GM19193 (cell line): Measurements from ENCODE around the gene ARHGEF6.

Experiments
- POLR2A ChIP-seq: IDR thresholded peaks from 4 replicates; pipeline ENCODE4 v1.6.1; 2011; ENCODE audit not compliant: insufficient read depth, insufficient read length; ENCODE audit errors: extremely low read depth

ARHGEF6 gene

DNA sequence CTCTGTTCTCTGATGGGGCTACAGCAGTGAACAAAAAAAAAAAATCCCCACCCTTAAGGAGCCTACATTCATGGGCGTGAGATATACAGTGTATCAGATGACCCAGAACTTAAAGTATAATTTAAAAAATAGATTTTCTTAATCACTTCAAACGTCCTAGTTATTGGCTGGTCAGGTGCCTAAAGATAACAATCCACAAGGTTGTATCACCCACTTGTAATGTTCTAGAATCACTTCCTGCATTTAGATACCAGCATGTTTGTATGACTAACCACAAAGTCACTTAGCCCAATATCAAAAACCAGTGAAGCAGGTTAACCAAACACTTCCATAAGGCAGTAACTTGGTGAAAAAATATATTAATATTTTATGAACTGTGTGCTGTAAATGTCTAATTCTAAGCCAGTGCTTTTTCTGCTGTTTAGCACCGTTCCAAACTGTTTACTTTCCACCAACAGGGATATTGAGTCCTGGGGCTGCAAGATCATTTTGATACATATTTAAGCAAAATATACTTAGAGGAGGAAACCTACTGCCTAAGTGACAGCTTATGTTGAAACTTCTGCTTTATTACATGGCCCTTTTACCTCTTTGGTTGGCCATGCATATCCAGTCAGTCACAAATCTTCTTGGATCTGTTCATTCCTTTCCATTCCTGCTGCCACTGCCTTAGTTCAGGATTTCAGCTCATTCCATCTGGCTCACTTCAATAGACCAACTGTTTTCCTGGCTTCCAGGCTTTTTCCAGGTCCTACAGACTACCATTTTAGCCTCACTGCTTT, 89.5 kb downstream of the ARHGEF6 start:
- TF ChIP-seq POLR2A = no peak

DNA sequence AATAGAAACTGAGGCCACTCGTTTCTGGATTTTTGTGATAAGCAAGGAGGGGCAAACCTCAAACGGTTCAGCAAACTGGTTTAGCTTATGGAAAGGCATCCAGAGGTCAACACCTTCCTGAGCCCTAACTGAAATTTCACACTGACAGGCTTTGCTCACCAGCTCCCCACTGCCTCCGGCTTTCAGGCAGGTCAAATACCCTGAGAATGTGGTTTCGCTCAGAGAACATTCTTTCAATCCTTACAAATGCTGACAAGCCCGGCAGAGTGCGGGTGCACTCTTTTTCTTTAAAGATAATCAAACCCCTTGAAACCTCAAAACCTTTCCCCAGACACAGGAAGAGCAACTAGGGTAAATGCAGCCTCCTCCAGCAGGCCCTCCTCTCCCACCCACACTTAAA, 91.3 kb downstream of the ARHGEF6 start:
- TF ChIP-seq POLR2A = no peak

DNA sequence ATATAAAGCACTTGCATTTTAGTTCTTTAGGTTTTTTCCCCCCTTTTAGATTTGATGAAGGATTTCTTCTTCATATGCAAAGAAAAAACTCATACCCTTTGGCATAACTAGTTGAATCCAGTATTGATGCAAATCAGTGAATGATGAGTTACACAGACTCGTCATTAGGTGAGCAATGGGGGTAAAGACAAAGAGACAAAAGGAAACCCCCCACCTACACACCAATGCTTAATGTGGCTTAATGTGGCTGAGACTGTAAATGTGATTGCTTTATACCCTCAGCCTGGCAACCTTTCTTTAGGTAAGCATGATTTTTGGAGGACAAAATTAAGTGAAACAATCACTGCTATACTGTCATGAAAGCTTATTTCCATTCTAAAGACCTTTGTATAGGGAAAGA, 93.3 kb downstream of the ARHGEF6 start:
- TF ChIP-seq POLR2A = no peak

DNA sequence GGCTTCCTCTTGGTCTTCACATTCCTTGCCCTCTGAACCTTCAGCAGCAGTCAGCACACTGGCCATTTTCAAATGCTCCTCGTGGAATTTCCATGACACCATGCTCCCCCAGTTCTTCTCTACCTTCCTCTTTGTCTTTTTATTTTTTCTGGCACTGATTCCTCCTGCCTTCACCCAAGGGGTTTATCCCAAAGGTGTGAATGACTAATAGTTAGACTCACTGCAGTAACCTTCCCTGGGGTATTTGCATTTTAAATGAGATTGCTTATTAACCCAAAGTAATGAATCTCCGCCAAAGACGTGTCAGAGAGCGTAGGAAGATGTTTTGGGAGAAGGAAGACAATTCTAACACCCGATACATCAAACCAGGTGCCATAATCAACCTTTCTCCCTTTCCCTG, 96.6 kb downstream of the ARHGEF6 start:
- TF ChIP-seq POLR2A = no peak

DNA sequence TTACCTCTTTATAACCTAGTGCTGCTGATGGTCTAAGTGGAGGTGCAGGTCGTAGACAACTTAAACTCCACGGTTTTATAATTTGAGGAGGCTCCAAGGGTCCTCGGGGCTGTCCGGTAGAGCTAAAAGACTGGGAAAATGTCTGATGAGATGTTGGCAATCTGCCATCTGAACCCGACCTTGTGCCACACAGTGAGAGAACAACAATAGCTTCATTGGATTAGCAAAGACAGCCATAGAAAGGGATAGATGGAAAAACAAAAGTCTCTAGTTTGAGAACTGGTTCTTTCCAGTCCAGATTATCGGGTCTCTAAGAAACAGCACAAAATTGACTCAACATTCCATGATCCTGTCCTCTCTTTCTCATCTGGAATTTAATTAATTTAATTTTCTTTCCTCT, 101.2 kb downstream of the ARHGEF6 start:
- no peak for TF ChIP-seq POLR2A

DNA sequence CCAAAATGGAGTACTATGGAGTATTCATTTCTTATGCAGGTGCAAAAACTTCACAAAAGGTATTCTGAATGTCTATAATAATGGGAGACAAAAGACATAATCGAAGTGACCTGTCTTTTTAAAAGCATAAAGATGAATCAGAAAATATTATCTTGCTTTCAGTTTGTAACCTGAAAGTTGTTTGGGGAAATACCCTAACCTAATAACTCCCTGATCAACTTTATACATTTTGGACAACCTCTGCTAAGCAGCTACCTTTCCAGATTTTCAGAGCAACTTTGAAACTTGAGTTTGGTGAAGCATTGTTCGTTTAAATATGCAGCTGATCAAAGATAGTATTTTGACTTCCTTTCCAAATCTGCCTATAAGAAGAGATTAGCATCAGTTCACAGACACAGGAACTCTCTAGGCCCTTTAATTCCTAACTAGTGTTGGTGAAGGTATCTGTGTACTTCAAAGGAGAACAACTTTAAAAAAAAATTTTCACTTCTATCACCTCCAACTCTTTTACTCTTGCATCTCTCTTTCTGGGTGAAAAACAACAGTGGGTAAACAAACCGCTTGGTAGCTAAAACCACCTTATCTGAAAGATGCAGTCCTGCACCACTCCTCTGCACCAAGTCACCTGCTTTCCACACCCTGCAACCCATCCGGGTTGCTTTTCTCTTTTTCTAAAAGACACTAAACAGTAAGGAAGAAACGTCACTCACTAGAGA, 106.3 kb downstream of the ARHGEF6 start:
- TF ChIP-seq POLR2A = no peak

DNA sequence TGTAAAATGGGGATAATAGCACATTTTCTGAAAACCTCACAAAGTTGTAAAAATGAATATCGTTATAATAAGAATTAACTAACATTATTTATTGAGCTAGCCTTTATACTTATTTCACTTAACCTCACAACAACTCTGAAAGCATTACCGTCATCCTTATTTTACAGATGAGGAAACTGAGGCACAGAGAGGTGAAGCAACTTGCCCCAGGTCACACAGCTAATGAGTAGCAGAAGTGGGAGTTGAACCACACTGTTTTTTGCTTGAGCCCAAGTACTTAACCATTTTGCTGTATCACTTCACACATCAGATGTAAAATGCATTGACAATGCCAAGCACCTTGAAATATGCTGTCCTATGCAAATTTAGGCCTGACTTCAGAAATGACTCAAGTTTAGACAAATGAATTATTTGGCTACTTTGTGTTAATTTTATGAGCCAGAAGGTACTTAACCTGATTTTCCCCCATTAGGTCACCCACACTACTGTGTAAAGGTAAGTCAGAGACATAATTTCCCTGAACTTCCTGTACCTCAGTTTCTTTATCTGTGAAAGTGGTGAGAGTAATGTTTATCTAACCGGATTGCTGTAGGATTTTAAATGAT, 109.6 kb downstream of the ARHGEF6 start:
- no peak for TF ChIP-seq POLR2A

DNA sequence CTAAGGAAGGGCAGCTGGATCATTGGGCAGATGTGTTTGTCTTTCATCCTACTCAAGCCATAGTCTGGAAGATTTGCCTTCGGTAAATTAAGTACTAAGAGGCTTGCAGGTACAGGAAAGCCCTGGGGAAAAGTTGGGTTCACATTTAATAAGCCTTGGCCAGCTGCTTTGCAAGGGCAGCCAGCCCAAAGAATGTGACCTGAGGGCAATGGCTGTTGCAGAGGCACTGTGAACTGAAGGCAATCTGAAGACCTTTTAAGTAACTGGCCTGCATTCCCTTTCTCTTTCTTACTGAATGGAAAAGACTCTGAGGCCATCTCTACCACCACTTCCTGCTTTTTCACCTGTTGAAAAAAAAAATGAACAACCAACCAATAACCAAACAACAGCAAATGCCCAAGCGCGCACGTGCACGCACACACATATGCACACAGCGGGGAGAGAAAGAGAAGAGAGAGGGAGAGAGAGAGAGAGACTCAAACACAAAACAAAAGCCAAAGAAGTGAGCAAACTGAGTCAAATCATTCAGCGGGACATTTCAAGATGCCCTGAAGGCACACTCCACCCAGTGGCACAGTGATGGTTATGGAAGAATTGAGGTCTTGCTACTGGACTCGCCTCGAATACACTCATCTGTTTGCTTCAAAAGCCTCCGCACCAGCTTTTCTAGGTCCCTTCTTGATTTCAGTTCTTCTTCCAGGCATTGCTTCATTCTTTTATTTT, 113.1 kb downstream of the ARHGEF6 start:
- TF ChIP-seq POLR2A = no peak

DNA sequence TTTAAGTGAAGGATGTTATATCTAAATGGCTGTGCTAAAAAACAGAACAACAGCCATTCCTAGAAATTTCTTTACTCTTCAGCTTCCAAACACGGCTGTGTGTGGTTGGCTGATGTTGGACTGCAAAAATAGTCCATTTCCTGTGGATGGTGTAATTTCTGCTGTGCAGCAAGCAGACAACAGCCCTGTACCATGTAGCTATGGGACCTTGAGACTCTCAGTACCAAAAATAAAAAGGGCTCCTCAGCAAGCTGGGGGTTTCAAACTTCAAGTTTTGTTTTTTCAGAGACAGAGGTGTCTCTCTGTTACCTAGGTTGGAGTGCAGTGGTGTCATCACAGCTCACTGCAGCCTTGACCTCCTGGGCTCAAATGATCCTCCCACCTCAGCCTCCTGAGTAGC, 114.6 kb downstream of the ARHGEF6 start:
- no peak for TF ChIP-seq POLR2A

DNA sequence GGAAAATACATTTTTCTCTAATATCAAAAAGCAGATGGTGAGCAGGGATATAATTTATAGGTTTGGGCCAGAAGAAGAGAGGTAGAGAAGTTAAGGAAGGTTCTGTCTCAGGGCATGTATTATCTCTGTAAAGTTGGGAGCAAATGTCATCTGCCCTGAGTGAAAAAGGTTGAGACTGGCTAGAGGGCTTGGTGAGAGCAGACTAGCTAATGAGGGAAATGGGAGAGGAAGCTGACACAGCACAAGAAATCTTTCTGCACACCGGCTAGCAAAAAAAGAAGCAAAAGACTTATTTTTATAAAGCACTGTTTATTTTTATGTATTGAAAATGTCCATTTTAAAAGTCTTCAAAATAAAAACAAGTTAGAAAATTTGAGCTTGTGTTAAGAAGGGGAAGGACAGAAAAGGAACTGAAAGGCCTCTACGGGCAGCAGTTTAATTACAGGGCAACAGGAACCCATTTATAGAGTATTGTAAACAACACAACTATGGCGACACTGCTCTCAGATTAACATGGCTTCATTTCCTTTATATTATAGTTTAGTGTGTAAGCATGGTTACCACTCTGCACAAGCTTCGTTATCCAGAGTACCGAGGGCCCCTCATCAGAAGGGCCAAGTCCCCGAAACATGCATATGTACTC, 115.4 kb downstream of the ARHGEF6 start:
- no peak for TF ChIP-seq POLR2A

DNA sequence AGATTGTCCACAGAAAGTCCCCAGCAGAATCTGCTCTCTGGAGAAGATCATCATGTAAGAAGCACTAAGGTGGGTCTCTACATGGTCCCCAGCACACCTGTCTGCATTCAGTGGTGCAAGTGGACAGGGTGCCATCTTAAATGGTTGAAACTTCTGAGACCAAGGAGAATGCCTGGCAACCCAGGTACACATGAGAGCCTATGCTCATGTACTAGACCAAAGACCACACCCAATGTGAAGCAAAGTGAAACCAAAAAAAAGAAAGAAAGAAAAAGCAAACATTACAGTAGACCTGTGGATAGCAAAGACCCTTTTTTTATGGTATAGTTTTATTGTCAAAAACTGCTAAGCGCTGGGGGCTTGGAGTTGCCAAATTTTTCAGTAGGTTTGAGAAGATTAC, 117.8 kb downstream of the ARHGEF6 start:
- no peak for TF ChIP-seq POLR2A

DNA sequence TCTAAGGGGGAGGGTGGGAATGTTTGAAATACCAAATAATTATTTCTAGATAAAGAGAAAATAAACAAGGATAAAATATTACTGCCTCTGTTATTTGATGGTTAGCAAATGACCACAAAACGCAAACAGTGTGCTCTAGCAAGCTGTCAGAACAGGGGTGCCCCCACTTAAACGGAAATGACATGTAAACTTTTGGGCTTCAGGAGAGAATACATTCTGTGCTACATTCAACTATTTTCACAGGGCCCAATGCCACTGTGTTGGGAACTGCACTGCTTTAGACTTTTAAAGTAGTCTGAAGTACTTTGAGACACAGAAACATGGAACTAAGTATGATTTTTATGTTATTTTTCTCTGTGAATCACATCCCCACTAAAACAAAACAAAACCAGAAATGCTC, 118.6 kb downstream of the ARHGEF6 start:
- no peak for TF ChIP-seq POLR2A

DNA sequence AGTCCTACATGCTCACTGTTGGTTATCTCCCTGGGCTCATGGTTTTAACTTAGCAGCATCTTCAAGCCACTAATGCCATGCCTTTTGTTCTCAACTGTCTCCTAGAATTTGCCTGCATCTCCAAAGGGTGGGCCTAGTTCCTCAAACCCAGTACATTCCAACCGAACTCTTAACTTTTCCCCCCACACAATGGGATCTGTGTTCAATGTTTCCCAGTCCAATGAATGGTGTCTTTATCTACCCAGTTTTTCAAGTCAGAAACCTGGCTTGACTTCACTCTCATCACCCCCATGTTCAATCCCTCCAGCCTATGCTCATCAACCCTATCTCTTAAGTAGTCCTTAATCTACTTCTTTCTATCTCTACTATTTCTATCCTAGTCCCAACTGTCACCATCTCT, 119.8 kb downstream of the ARHGEF6 start:
- no peak for TF ChIP-seq POLR2A

DNA sequence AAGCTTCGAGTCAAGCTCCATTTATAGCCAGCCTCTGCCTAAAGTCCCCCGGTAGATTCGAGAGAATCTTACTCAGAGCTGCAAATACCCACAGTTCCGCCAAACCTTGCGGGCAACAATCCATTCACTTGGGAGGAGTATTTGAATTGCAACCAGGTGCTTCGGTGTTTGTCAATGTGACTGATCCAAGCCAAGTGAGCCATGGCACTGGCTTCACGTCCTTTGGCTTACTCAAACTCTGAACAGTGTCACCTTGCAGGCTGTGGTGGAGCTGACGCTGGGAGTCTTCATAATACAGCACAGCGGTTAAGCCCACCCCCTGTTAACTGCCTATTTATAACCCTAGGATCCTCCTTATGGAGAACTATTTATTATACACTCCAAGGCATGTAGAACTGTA, 121.6 kb downstream of the ARHGEF6 start:
- TF ChIP-seq POLR2A = no peak

DNA sequence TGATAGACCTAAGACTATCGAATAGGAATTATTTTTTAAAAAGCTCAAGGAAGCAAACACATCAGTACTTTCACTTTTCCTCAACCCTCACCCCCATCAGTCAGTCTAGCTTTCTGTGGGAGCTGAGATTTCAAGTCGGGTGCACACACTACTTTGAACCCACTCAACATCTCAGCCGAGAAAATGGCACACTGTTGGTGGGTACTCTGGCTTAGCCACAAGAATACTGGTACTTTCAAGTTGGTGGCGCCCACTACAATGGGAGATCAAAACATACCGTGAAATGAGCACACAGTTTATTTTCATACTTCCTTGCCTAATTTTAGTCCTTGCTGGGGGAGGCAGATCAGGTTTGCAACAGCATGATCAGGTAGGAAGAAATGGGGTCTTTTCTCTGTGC, 122.6 kb downstream of the ARHGEF6 start:
- TF ChIP-seq POLR2A = no peak

DNA sequence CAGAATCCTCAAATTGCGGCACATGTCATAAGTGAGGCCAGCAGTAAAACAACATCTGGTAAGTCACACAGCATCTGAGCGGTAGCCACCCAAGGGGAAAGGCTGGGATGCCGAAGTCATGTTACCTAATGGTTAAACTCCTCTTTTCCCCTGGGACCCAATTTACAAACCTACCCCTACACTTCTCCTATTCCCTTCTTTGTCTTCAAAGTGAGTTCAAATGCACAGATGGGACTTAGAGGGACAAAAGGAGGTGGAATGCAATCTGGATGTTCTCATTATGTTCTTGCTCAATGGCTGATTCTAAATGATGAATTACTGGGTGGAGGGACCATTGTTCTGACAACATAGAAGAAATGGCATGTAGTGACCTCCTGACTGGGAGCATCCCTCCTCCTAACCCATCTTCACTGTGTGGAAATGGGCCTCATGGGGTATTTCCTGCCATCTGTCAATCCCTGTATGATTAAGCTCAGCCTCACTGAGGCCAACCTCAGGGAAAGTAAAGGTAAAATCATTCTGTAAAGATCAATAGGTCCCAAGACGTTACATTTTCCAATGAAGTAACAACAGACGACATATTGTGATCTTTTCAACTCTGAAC, 124.3 kb downstream of the ARHGEF6 start:
- TF ChIP-seq POLR2A = no peak
